B cell (primary cell): Measurements from ENCODE around the gene TMX2.

Experiments
- CTCF ChIP-seq: fragments of 200-600 bp; IDR thresholded peaks from one replicate; pipeline ENCODE4 v1.8.0; 2022; ENCODE audit warnings: antibody characterized with exemption, mild to moderate bottlenecking
- EZH2 ChIP-seq: IDR thresholded peaks from 2 replicates; pipeline ENCODE4 v1.6.1; 2012; ENCODE audit warnings: borderline replicate concordance, low read depth, mild to moderate bottlenecking, moderate library complexity, low read length; ENCODE audit not compliant: insufficient read depth, poor library complexity, severe bottlenecking

GRCh38 chr11:57764972-57765371 lies 52.6 kb downstream of the TMX2 start:
- TF ChIP-seq CTCF (no peak), EZH2 (no peak)
